ENCODE data around the gene RNF141. TPM values are rescaled to one million over a fixed set of nuclear protein-coding genes. Genes with fewer than 3 reads are reported as not detected.

The RNF141 gene, protein sequence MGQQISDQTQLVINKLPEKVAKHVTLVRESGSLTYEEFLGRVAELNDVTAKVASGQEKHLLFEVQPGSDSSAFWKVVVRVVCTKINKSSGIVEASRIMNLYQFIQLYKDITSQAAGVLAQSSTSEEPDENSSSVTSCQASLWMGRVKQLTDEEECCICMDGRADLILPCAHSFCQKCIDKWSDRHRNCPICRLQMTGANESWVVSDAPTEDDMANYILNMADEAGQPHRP
- total RNA-seq = 10 to 100 TPM; 37.7 to 49.8 (median 41.4) TPM
- polyA plus RNA-seq = 14.1 TPM
- long read RNA-seq, donor 1, full-length matches to known transcripts = 72 of 77 reads
- long read RNA-seq, donor 1, partial matches to known transcripts = 4 of 77 reads
- long read RNA-seq, donor 1, other reads (novel, unspliced or antisense) = 1 of 77 reads
- long read RNA-seq, donor 2, full-length matches to known transcripts = 22 of 25 reads
- long read RNA-seq, donor 2, partial matches to known transcripts = 3 of 25 reads
- long read RNA-seq, donor 2, other reads (novel, unspliced or antisense) = 0 of 25 reads
- long read RNA-seq, donor 3, full-length matches to known transcripts = 144 of 151 reads
- long read RNA-seq, donor 3, partial matches to known transcripts = 4 of 151 reads
- long read RNA-seq, donor 3, other reads (novel, unspliced or antisense) = 3 of 151 reads
- long read RNA-seq, donor 4, full-length matches to known transcripts = 30 of 31 reads
- long read RNA-seq, donor 4, partial matches to known transcripts = 0 of 31 reads
- long read RNA-seq, donor 4, other reads (novel, unspliced or antisense) = 1 of 31 reads

DNA sequence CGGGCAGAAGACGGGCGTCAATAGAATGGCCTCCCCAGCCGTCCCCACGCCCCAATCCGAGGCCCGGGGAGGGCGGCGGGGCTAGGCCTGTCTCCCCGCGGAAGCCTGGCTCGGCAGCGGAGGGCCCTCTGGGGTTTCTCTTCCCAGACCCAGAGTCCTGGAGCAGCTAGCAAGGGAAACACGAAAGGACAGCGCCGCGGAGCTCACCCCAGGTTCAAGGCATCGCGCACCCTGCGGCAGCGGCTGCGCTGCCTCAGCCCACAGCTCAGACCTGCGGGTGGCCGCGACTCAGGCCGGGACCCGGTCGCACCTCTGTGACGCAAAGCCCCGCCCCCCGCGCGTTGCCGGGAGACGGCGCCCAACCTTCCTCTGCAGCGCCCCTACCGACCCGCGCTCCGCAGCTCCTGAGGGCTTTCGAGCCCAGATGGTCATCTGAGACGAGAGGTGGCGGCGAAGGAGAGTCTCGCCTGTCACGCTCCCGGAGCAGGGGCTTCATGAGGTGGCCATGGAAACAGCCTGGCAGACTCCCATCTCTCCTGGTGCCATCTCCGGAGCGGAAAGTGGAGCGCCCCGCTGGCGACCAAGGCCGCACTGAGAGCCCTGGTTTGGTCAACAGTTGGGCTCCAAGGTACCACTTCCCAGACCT is at the start of gene RNF141:
RNF141 (minus strand) TSS at position 273 of the 646 bp plus-strand sequence. CDS start 7,029 bp downstream, outside the sequence.
- peak; percentile 100 for ATAC-seq

DNA sequence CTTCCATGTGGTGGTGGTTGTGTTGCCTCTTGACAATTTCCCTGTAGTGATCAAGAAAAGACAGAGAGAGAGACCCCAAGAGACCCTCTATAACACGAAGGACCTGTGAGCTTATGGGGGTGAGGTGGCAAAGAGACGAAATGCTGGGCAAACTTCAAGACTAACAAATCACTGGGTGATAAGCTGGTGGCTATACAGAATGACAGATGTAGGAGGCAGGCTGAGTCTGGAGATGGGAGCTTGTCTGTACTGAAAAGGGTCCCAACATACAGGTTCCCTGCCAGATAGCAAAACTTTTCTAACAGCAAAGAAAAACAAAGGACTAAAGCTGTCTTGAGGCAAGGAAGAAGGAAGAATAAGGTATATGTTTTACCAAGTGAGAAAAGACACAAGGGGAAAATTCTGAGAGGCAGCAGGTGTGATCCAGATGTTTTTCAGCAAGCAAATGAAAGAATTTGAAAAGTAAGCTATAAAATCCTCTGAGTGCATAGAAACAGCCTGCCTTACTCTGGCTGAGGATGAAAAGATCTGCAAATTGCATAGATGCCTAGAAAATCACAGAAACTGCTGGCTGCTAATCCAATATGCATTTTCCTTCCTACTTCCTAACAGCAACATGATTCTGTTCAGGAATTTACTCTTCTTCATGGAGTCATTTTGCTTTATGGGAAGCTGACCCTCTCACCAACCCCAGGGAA is 49.4 kb upstream of the RNF141 start:
- peaks cover 2% of the 10 kb centered on the region for H3K4me1 ChIP-seq (ENCODE audit: control insufficient read depth, insufficient read depth, low read length)
- ATAC-seq = no peak

More for the DNA sequence above, at the start of gene RNF141:
- Histone ChIP-seq H3K4me3 (ENCODE audit: low read length) (peak within 1 kb of the TSS; percentile 75), H3K27me3 (ENCODE audit: control insufficient read depth, insufficient read depth) (no peaks in the 10 kb centered on the region), H3K9me3 (ENCODE audit: control insufficient read depth, low read length) (no peaks in the 10 kb centered on the region), H3K27ac (ENCODE audit: low read length) (peak within 1 kb of the TSS; percentile 79), H3K4me1 (ENCODE audit: control insufficient read depth, insufficient read depth, low read length) (no peaks in the 10 kb centered on the region)
- under 1% methylated on average over 54 of the region's 54 CpGs for WGBS
- DNase-seq = peak; percentile 95 to 99 (median 98)
- intact Hi-C loops (cut with DNase I) = loop anchor here in 1 of 4 donors (10.0 kb wide), 1 partner anchor 194 kb away; no protein-coding TSS in a partner anchor

DNA sequence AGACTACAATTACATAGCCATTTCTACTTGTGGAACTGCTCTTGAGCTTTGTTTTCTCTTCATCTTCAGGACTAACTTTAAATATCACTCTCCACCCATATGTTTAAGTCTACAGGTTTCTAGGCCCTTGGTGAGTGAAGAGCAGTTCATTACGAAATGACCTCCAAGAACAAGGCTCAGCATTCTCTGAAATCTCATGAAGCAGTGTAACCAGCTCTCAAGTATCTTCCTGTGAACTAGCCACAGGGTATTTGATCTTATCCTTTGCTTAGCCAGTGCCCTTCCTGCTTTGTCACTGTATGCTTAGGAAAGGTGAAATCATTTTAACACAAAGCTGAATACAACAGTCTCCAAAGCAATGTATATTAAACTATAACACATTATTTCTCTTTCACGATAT is 47.9 kb upstream of the RNF141 start:
- ATAC-seq (no peak), DNase-seq (no peak)
- Histone ChIP-seq H3K4me1 (ENCODE audit: control insufficient read depth, insufficient read depth, low read length) (peaks cover 5% of the 10 kb centered on the region), H3K4me3 (ENCODE audit: low read length) (no peak overlapping the region), H3K27ac (ENCODE audit: low read length) (no peak overlapping the region), H3K27me3 (ENCODE audit: control insufficient read depth, insufficient read depth) (no peaks in the 10 kb centered on the region), H3K9me3 (ENCODE audit: control insufficient read depth, low read length) (no peaks in the 10 kb centered on the region)
- intact Hi-C loops (cut with DNase I) = no loop called here
- WGBS = 92% methylated on average over 2 of the region's 2 CpGs

More for the DNA sequence above, 49.4 kb upstream of the RNF141 start:
- intact Hi-C loops (cut with DNase I) = no loop called here
- Histone ChIP-seq H3K4me3 (ENCODE audit: low read length) (no peak overlapping the region), H3K9me3 (ENCODE audit: control insufficient read depth, low read length) (no peaks in the 10 kb centered on the region), H3K27ac (ENCODE audit: low read length) (no peak overlapping the region), H3K27me3 (ENCODE audit: control insufficient read depth, insufficient read depth) (no peaks in the 10 kb centered on the region)
- 66% methylated on average over 2 of the region's 2 CpGs for WGBS
- DNase-seq = no peak

- Histone ChIP-seq H3K4me3 (ENCODE audit: low read length) (no peak overlapping the region), H3K27me3 (ENCODE audit: control insufficient read depth, insufficient read depth) (no peaks in the 10 kb centered on the region), H3K9me3 (ENCODE audit: control insufficient read depth, low read length) (no peaks in the 10 kb centered on the region), H3K27ac (ENCODE audit: low read length) (no peak overlapping the region), H3K4me1 (ENCODE audit: control insufficient read depth, insufficient read depth, low read length) (peaks cover 8% of the 10 kb centered on the region)
- ATAC-seq (no peak), DNase-seq (no peak)
- whole genome bisulfite sequencing = 81% methylated on average over 3 of the region's 3 CpGs
- intact Hi-C loops (cut with DNase I) = no loop called here
Observed at GRCh38 chr11:10587995-10588394, 47.0 kb upstream of the RNF141 start.

DNA sequence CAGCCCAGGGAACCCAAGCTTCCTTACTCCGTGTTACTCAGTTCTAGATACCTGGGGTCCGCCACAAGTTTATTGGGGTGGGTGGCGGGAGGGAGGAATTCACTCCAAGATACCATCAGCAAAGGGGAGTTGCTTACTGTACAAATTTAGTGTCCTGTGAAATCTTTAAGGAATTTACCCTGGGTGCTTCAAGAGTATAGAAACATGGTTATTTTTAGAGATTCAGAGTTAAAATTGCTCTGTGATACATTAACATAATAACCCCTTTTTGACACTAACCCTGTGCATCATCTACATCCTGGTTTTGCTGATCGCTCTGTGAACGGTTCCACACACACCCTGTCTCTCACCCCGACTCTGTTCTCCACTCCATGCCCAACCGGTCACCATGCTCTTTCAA is 46.4 kb upstream of the RNF141 start:
- H3K4me1 ChIP-seq (ENCODE audit: control insufficient read depth, insufficient read depth, low read length) = peaks cover 8% of the 10 kb centered on the region
- H3K9me3 ChIP-seq (ENCODE audit: control insufficient read depth, low read length) = no peaks in the 10 kb centered on the region
- intact Hi-C loops (cut with DNase I) = no loop called here
- DNase-seq (no peak), ATAC-seq (no peak)
- no peaks in the 10 kb centered on the region for H3K27me3 ChIP-seq (ENCODE audit: control insufficient read depth, insufficient read depth)
- WGBS = 94% methylated on average over 7 of the region's 7 CpGs
- H3K27ac ChIP-seq (ENCODE audit: low read length) = no peak overlapping the region
- no peak overlapping the region for H3K4me3 ChIP-seq (ENCODE audit: low read length)

DNA sequence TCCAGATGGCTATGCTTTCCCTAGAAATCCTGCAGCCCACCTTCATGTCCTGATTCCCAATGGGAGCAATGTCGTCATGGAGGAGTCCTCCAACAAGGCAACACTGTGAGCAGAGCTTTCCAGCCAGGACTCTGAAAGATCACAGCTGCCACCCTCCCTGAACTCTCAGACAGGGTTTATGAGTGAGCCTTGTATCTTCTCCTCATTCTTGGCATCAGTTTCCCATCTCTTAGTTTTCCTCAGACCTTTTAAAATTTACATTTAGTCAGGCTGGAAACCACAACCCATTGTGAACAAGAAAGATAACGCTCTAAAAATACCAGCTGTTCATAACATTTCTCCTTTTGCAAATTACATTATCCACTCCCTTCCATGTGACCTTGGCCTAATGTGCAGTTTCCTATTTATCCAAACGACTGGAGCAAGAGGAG is 43.1 kb upstream of the RNF141 start:
- peak overlapping the region; percentile 56 for H3K27ac ChIP-seq (ENCODE audit: low read length)
- 11% methylated on average over 3 of the region's 3 CpGs for WGBS
- no peak for DNase-seq
- no peaks in the 10 kb centered on the region for H3K27me3 ChIP-seq (ENCODE audit: control insufficient read depth, insufficient read depth)
- H3K4me3 ChIP-seq (ENCODE audit: low read length) = no peak overlapping the region
- intact Hi-C loops (cut with DNase I) = no loop called here
- no peak for ATAC-seq
- H3K4me1 ChIP-seq (ENCODE audit: control insufficient read depth, insufficient read depth, low read length) = peaks cover 15% of the 10 kb centered on the region
- no peaks in the 10 kb centered on the region for H3K9me3 ChIP-seq (ENCODE audit: control insufficient read depth, low read length)

DNA sequence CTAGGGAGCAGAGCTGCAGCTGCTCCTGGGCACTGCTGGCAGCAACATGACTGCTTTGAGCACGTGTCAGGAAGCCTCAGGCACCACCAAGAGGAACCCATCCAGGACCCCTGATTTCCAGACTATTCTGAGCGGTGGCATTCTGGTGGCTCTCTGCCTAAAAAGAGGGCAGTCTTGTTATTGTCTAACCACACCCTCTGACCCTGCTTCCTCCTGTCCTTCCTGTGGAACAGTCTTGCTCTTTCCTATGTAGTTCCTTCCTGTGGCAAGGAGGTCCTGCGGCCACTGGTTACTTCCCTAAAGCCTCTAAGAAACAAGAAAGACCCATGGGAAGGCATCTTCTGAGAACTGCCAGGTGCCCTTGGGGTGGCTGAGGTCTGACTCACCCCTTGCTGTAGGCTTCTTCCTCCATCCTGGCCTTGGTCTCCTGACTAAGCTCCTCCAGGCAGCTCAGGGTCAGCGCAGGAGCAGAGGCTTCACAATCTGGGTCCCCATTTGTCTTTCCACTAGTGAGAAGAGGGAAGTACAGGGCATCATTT is 40.6 kb upstream of the RNF141 start:
- Histone ChIP-seq H3K4me1 (ENCODE audit: control insufficient read depth, insufficient read depth, low read length) (peaks cover 15% of the 10 kb centered on the region), H3K27ac (ENCODE audit: low read length) (peak overlapping the region; percentile 23), H3K27me3 (ENCODE audit: control insufficient read depth, insufficient read depth) (no peaks in the 10 kb centered on the region), H3K9me3 (ENCODE audit: control insufficient read depth, low read length) (no peaks in the 10 kb centered on the region), H3K4me3 (ENCODE audit: low read length) (no peak overlapping the region)
- ATAC-seq = peak; percentile 73 to 77
- WGBS = 71% methylated on average over 4 of the region's 4 CpGs
- DNase-seq = peak; percentile 40 to 64 (median 59)
- intact Hi-C loops (cut with DNase I) = no loop called here

DNA sequence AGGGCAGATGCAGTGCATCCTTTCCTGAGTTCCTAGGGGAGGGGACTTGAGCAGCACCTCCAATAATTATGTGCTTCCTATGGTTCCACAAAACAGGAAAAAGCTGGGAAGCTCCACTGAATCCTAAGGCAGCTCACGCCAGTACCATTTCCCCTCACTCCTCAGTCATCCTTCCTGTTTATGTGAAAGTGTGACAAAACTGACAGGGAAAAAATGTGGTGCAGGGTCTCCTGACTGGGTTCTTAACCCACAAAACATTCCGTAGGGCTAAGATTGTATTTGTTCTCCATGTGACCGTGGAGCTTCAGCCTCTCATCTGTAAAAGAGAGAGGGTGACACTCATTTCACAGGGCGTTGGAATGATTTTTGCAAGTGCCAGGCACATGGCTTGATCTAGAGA is 39.6 kb upstream of the RNF141 start:
- H3K4me1 ChIP-seq (ENCODE audit: control insufficient read depth, insufficient read depth, low read length) = peaks cover 15% of the 10 kb centered on the region
- DNase-seq (no peak), ATAC-seq (no peak)
- 69% methylated on average over 4 of the region's 4 CpGs for WGBS
- no peak overlapping the region for H3K4me3 ChIP-seq (ENCODE audit: low read length)
- H3K27me3 ChIP-seq (ENCODE audit: control insufficient read depth, insufficient read depth) = no peaks in the 10 kb centered on the region
- intact Hi-C loops (cut with DNase I) = no loop called here
- no peaks in the 10 kb centered on the region for H3K9me3 ChIP-seq (ENCODE audit: control insufficient read depth, low read length)
- H3K27ac ChIP-seq (ENCODE audit: low read length) = no peak overlapping the region

DNA sequence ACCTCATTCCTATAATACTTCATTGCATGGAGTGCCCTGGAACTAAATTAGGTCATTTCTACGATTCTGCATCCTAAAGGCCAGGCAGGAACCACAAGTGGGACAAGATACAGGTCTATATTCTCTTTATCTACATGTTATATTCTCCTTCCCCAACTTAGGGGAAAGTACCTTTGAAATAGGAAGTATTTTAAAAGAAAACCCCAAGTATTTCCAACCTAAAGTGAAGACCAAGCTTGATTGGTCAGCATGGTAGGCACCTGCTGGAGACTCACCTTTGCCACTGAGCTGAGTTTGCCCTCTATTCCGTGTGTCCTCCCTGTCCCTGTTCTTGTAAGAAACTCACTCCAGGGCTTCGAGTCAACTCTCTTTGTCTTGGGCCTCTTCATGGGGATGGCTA is 38.7 kb upstream of the RNF141 start:
- Histone ChIP-seq H3K9me3 (ENCODE audit: control insufficient read depth, low read length) (no peaks in the 10 kb centered on the region), H3K27me3 (ENCODE audit: control insufficient read depth, insufficient read depth) (no peaks in the 10 kb centered on the region), H3K4me3 (ENCODE audit: low read length) (no peak overlapping the region), H3K27ac (ENCODE audit: low read length) (no peak overlapping the region), H3K4me1 (ENCODE audit: control insufficient read depth, insufficient read depth, low read length) (peaks cover 15% of the 10 kb centered on the region)
- no peak for ATAC-seq
- no peak for DNase-seq
- WGBS = 91% methylated on average over 3 of the region's 3 CpGs
- intact Hi-C loops (cut with DNase I) = no loop called here

DNA sequence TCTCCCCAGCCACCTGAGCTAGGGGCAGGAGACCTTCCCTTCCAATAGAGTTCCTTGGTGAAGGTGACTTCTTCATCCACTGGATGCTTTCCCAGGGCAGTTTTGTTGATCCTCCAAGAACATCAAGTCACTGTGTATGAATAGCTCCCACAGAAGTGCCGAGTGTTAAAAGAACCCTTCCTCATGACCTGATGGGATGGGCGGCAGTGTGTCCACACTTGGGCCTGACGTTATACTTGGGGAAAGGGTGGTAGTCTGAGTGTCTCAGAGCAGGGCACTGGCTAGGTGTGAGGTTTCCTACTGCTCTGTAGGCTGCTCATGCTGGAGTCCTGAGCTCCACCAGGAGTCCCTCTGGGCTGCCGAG is 35.0 kb upstream of the RNF141 start:
- Histone ChIP-seq H3K4me1 (ENCODE audit: control insufficient read depth, insufficient read depth, low read length) (peaks cover 10% of the 10 kb centered on the region), H3K4me3 (ENCODE audit: low read length) (no peak overlapping the region), H3K27me3 (ENCODE audit: control insufficient read depth, insufficient read depth) (no peaks in the 10 kb centered on the region), H3K9me3 (ENCODE audit: control insufficient read depth, low read length) (no peaks in the 10 kb centered on the region), H3K27ac (ENCODE audit: low read length) (no peak overlapping the region)
- DNase-seq (no peak), ATAC-seq (peak; percentile 17 to 29)
- intact Hi-C loops (cut with DNase I) = no loop called here
- 79% methylated on average over 4 of the region's 4 CpGs for WGBS

Measured in right cardiac atrium (tissue), 5 donors.